ENCODE results near the gene CACNA1D.

GRCh38 chr3:53833700-53834099 lies 339.3 kb downstream of the CACNA1D start:
- TF ChIP-seq CTCF (conservative IDR thresholded peaks at IDR 0.05 in 1 of 2, IDR thresholded peaks at IDR 0.05 in 1 of 2; ENCODE audit: low read depth in 1 of 2, low read length in 2 of 2) (no peak), EZH2 (IDR thresholded peaks at IDR 0.05; ENCODE audit: low read length, missing control alignments) (no peak)
